GM21367 (cell line): Measurements from ENCODE around the gene GTPBP4.
"Not testable (repeated sequence)": the region's sequence is repeated elsewhere in the genome, so short reads cannot be mapped to it uniquely, and the experiment has no call there.

Experiments used
- ATAC-seq: cut with Tn5 transposase; IDR thresholded peaks from one replicate; pipeline ENCODE4 v1.9.1; 2021; ENCODE audit not compliant: unreplicated experiment

The GTPBP4 gene

DNA sequence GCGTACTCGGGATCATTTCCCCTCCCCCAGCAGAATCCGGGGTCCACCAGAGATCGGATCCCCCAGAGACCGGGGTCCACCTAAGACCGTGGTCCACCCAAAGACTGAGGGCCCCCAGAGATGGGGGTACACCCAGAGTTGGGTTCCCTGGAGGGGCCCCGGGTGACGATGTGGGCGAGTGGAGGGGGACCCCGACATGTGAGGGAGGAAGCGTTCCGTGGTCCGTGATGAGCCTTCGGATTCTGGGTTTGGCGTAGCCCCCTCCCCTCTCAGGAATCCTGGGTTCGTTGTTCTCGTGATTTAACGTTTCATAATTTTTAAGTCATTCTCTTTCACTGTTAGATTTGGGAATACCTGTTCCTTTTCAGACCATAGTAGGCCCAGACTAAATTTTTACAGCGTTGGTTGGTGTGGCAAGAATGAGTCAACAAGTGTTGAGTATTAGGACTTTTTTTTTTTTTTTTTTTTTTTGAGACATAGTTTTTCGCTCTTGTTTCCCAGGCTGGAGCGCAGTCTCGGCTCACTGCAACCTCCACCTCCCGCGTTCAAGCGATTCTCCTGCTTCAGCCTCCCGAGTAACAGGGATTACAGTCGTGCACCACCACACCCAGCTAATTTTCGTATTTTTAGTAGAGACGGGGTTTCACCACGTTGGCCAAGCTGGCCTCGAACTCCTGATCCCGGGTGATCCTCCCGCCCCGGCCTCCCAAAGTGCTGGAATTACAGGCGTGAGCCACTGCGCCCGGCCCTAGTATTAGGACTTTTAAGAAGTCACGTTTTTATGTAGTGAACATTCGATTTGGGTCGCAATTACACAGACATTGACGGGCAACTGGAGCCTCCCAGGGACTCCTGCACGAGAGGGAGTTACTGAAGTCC is 672 bp downstream of the GTPBP4 start:
- no peak for ATAC-seq

DNA sequence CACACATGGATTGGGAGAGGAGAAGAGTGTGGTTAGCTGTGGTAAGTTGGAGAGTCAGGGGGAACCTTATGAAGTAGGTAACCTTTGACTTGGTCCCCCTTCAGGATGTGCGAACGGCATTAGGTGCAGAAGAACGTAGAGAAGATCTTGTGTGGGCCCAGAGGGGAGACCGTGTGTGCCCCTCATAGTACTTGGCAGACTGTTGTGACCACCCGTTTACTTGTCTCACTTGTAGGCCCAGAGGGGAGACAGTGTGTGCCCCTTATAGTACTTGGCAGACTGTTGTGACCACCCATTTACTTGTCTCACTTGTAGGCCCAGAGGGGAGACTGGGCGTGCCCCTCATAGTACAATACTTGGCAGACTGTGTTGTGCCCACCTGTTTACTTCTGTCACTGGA is 2.6 kb downstream of the GTPBP4 start:
- no peak for ATAC-seq

DNA sequence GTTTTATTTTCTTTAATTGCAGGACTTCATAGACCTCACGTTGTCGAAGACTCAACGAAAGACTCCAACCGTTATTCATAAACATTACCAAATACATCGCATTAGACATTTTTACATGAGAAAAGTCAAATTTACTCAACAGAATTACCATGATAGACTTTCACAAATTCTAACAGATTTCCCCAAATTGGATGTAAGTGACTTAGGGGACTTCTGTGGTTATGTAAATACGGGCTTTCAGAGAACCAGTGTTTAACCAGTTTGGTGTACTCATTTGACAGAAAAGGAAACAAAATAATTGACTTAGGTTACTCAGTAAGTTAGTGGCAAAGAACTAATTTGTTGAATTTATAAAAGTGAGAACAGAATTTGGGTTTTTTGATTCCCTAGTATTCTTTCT is 4.2 kb downstream of the GTPBP4 start:
- no peak for ATAC-seq

GRCh38 chr10:992871-993270 is 4.6 kb downstream of the GTPBP4 start:
- no peak for ATAC-seq

DNA sequence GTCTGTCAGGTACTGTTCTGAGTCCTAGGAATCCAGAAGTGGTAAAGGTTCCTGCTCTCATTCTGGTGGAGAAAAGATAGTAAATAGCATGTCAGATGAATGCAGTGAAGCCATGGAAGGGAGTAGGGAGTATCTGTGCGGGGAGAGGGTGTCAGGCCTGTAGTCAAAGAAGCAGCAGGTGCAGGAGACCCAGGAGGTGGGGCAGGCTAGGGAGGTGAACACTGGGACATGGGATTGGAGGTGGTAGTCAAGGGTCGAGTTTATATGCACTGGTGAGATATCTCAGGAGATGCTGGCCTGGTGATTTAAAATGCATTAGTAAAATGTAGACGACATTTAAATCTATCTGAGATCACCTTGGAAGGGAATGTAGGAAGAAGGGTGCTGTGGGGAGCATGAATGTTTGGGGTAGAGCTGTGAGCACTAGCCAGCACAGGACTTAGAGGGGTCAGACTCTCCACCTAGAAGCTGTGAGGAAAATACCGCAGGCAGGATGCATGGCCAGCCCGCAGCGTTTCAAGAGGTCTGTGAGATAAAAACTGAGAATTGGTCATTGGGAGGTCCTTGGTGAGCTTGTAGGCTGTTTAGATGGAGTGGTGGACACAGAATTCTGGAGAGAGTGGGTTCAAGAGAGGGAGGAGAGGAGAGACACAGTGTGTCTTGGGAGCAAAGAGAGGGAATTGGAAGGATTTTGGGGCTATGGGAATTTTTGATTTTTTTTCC is 6.8 kb downstream of the GTPBP4 start:
- ATAC-seq = no peak

DNA sequence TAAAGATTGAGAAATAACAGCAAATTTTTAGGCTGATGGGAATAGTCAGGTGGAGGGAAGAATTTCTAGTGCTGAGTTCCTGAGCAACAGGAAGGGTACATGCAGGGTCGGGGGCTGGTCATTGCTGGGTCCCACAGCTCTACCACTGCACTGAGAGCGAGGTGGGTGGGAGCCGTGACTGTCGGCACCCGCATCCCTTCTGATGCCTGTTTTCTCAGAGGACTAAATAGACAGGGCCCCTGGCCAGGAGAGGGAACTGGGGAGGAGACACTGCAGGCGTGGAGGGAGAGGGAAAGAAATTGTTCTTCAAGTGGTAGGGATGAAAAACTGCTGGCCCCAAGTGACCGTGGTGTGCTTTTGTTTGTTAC is 7.3 kb downstream of the GTPBP4 start:
- ATAC-seq = no peak

DNA sequence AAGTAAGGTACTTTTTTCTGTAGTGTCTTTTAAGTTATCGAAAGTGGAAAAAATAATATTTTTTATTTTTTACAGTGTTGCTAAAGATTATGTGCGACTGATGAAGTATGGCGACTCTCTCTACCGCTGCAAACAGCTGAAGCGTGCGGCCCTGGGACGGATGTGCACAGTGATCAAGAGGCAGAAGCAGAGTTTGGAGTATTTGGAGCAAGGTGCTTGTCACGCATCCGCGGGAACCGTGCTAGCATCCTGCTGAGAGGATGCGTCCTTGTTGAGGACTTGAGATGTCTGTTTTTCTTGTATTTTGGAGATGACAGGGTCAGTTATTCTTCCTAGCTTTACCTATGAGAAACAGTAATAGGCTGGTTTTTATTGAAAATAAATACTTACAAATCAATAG is 7.8 kb downstream of the GTPBP4 start:
- no peak for ATAC-seq

DNA sequence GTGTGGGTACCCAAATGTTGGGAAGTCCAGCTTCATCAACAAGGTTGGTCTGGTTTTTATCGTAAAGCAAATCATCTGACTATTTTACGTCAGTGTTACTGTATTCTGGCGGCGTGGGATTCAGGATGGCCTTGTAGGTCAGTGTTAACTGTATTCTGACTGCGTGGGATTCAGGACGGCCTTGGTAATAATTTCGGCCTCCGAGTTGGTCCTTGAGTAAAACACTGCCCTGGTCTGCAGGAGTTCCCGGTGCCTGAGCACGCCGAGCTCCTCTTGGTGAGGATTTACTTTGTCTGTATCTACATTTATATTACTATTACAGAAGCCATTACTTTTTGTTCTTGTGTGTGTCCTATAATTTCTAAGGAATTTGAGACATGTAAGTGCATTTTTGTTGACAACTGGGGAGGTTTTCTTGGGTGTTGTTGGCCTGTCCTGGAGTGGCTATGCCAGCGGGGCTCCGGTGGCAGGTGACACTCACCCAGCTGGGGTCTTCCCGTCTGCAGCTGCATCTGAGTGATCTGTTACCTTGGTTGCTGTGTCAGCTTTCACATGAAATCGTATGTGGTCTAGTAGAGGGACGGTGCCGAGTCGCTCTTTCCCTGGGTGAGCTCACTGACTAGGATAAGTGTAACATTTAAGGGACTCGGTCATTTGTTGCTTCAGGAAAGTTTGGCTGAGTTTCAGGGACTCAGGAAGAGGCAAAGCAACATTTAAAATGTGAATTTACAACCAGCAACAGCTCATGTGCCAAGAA is 9.2 kb downstream of the GTPBP4 start:
- no peak for ATAC-seq

GRCh38 chr10:1002425-1003006 is 14.3 kb downstream of the GTPBP4 start:
- ATAC-seq = no peak

GRCh38 chr10:1003884-1004670 is 15.8 kb downstream of the GTPBP4 start:
- ATAC-seq = no peak

DNA sequence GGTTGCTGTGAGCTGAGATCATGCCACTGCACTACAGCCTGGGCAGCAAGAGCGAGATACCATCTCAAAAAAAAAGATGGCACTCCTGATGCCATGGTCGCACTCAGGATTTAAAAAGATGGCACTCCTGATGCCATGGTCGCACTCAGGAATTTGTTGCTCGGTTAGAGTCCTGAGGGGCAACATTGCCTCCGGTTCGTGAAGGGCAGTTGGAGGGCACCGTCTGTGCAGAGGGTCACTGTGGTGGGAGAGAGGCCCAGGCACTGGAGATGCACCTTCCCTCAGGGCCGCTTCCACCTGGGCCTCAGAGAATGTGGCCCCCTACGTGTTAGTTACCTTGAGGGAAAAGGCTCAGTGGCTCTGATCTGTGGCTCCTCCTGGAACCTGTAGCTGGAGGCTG is 18.3 kb downstream of the GTPBP4 start:
- ATAC-seq = no peak

- ATAC-seq = no peak
Observed at GRCh38 chr10:1007583-1007982, 19.3 kb downstream of the GTPBP4 start.

DNA sequence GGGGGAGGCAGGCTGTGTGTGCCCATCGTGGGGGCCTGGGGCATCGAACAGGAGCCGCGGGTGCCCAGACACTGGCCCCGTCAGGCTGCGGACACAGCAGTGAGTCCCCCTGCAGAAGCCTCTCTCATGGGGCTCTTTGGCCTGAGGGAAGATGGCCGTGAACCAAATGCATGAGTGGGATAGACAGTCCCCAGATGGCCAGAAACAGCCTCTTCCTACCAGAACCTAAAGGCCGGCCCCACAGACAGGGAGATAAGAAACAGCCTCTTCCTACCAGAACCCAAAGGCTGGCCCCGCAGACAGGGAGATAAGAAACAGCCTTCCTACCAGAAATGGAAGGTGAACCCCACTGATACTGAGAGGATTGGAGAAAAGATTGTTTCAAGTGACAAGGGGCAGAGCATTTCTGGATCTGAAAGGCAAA is 20.8 kb downstream of the GTPBP4 start:
- ATAC-seq = no peak

GRCh38 chr10:1009947-1010346 is 21.7 kb downstream of the GTPBP4 start:
- not testable (repeated sequence) for ATAC-seq

GRCh38 chr10:1010703-1011102 is 22.5 kb downstream of the GTPBP4 start:
- ATAC-seq = no peak

DNA sequence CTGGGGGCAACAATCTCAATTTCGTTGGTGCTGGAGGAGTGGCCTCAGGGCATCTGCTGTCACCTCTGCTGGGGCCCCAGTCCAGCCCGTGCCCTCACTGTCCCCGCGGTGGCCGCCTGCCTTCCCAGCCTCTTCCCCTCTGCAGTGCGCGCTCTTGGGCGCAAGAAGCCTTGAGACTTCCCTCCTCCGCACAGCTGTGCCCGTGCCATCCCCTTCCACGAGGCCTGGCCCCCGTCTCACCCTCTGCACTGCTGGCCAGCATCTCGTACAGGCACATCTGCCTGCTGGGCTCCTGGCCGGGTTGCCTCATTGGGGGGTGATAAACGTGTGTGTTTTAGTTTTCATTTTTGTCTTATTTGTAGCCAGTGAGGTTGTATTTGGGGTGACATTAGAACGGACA is 23.5 kb downstream of the GTPBP4 start:
- no peak for ATAC-seq

- no peak for ATAC-seq
Observed at GRCh38 chr10:1015688-1016087, 27.5 kb downstream of the GTPBP4 start.

- no peak for ATAC-seq
Observed at GRCh38 chr10:1019362-1019761, 31.1 kb downstream of the GTPBP4 start.

GRCh38 chr10:1020460-1020859 is 32.2 kb downstream of the GTPBP4 start:
- ATAC-seq = no peak

DNA sequence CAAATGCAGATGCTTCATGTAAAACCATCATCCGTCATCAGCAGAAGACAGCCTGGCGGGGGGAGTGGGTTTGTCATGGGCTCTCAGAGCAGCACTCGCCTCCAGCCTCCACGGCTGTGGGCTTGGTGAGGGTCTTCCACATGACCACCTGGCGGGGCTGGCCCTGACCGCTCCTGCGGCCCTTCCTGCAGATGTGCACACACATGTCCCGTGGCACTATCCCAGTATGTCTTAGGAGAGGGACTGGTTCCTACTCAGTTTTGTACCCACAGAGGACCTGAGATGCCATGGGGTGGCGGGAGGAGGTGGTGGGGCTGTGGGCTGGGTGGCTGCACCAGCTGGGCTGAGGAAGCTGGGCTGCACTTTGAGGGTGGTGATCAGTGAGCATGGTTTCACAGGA is 32.7 kb downstream of the GTPBP4 start:
- ATAC-seq = no peak

GRCh38 chr10:1022413-1022812 is 34.2 kb downstream of the GTPBP4 start:
- ATAC-seq = no peak
